SK-N-SH treated with all-trans-retinoic acid at 6 μM for 48 hours (cell line): Measurements from ENCODE around the gene SPAM1.

Experiments
- ARNTL ChIP-seq: fragments of 450-650 bp; formaldehyde crosslinking; IDR thresholded peaks from 2 replicates; pipeline ENCODE4 v1.5.0; 2020; ENCODE audit warnings: low read depth, mild to moderate bottlenecking, moderate library complexity, borderline replicate concordance
- CSDC2 ChIP-seq: fragments of 250-450 bp; sonication (Bioruptor Pico); IDR thresholded peaks from 2 replicates; pipeline ENCODE4 v1.5.0; 2020; ENCODE audit warnings: mild to moderate bottlenecking, moderate library complexity
- ESRRG ChIP-seq: fragments of 250-450 bp; sonication (Bioruptor Pico); IDR thresholded peaks from 2 replicates; pipeline ENCODE4 v1.6.1; 2021; ENCODE audit warnings: mild to moderate bottlenecking
- GLIS3 ChIP-seq: fragments of 250-450 bp; sonication (Bioruptor Pico); IDR thresholded peaks from 2 replicates; pipeline ENCODE4 v1.5.0; 2020; ENCODE audit warnings: mild to moderate bottlenecking, moderate library complexity
- ISL1 ChIP-seq: fragments of 250-450 bp; sonication (Bioruptor Pico); IDR thresholded peaks from 2 replicates; pipeline ENCODE4 v2.1.2; 2022; ENCODE audit warnings: mild to moderate bottlenecking, moderate library complexity
- OSR1 ChIP-seq: fragments of 250-450 bp; sonication (Bioruptor Pico); IDR thresholded peaks from 2 replicates; pipeline ENCODE4 v1.8.0; 2022; ENCODE audit warnings: moderate library complexity, mild to moderate bottlenecking, inconsistent platforms
- RARB ChIP-seq: fragments of 250-450 bp; sonication (Bioruptor Pico); IDR thresholded peaks from 2 replicates; pipeline ENCODE4 v1.8.0; 2021; ENCODE audit warnings: mild to moderate bottlenecking, moderate library complexity
- TCF4 ChIP-seq: fragments of 250-450 bp; sonication (Bioruptor Pico); IDR thresholded peaks from 2 replicates; pipeline ENCODE4 v1.8.0; 2021; ENCODE audit warnings: mild to moderate bottlenecking, moderate library complexity, borderline replicate concordance
- ZC3H10 ChIP-seq: fragments of 250-450 bp; sonication (Bioruptor Pico); IDR thresholded peaks from 2 replicates; pipeline ENCODE4 v1.5.1; 2021; ENCODE audit warnings: mild to moderate bottlenecking, moderate library complexity
- ZFP3 ChIP-seq: fragments of 250-450 bp; sonication (Bioruptor Pico); IDR thresholded peaks from 2 replicates; pipeline ENCODE4 v1.5.0; 2020; ENCODE audit warnings: mild to moderate bottlenecking, moderate library complexity
- ZFP30 ChIP-seq: fragments of 450-650 bp; formaldehyde crosslinking; IDR thresholded peaks from 2 replicates; pipeline ENCODE4 v1.5.0; 2022; ENCODE audit warnings: mild to moderate bottlenecking, moderate library complexity
- ZNF565 ChIP-seq: fragments of 450-650 bp; formaldehyde crosslinking; conservative IDR thresholded peaks from 2 replicates; pipeline ENCODE4 v1.5.0; 2020; ENCODE audit warnings: low read depth, mild to moderate bottlenecking, moderate library complexity
- ZNF8 ChIP-seq: fragments of 450-650 bp; formaldehyde crosslinking; IDR thresholded peaks from 2 replicates; pipeline ENCODE4 v1.5.0; 2020; ENCODE audit warnings: mild to moderate bottlenecking, moderate library complexity
- TF ChIP-seq, protein P1 (sequence below): fragments of 250-450 bp; sonication (Bioruptor Pico); IDR thresholded peaks from 2 replicates; pipeline ENCODE4 v1.8.0; 2020; ENCODE audit warnings: mild to moderate bottlenecking, moderate library complexity, borderline replicate concordance

GRCh38 chr7:123929655-123930054 lies 4.6 kb downstream of the SPAM1 start:
- no peak for TF ChIP-seq ZNF8 (CRISPR knock-in tag)
- no peak for TF ChIP-seq ISL1 (CRISPR knock-in tag)
- TF ChIP-seq ARNTL, result no peak
- TF ChIP-seq ZFP3 (CRISPR knock-in tag), result no peak
- TF ChIP-seq GLIS3, result no peak
- TF ChIP-seq, protein P1, sequence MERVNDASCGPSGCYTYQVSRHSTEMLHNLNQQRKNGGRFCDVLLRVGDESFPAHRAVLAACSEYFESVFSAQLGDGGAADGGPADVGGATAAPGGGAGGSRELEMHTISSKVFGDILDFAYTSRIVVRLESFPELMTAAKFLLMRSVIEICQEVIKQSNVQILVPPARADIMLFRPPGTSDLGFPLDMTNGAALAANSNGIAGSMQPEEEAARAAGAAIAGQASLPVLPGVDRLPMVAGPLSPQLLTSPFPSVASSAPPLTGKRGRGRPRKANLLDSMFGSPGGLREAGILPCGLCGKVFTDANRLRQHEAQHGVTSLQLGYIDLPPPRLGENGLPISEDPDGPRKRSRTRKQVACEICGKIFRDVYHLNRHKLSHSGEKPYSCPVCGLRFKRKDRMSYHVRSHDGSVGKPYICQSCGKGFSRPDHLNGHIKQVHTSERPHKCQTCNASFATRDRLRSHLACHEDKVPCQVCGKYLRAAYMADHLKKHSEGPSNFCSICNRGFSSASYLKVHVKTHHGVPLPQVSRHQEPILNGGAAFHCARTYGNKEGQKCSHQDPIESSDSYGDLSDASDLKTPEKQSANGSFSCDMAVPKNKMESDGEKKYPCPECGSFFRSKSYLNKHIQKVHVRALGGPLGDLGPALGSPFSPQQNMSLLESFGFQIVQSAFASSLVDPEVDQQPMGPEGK (CRISPR knock-in tag), result no peak
- TF ChIP-seq ZFP30, result no peak
- TF ChIP-seq ZNF565 (CRISPR knock-in tag), result no peak
- TF ChIP-seq RARB (CRISPR knock-in tag), result no peak
- no peak for TF ChIP-seq CSDC2
- no peak for TF ChIP-seq TCF4 (CRISPR knock-in tag)
- TF ChIP-seq ZC3H10 (CRISPR knock-in tag), result no peak
- TF ChIP-seq ESRRG (CRISPR knock-in tag), result no peak
- TF ChIP-seq OSR1, result no peak
